ENCODE data around the gene PTGER2. TPM values are rescaled to one million over a fixed set of nuclear protein-coding genes. Genes with fewer than 3 reads are reported as not detected.

The PTGER2 gene
- total and polyA plus RNA-seq, 2 of the 13 experiments (the other 11 are each of a cell fraction or from before 2014, with no cell fraction given), result not detected

DNA sequence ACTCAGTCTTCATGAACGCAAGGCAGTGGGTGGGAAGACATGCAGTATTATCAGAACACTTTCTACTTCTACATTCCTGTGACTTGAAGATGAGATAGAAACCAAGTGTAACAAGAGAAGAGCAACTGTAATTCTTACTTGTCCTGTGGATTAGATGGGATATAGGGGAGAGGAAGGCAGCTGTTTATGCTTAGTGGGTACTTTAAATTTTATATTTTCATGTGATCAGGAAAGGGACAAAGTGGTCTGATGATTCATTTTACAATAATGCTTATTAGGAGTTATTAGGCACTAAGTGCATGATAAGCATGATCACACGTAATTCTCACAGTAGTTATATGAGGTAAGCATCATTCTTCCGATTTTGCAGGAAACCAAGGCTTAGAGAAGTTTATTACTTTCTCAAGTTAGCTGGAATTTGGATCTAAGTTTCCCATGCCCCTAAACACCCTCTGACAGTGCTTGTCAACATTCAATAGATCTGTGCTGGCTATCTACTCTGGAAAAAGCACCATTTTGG lies 52.7 kb downstream of the PTGER2 start:
- Histone ChIP-seq H3K4me1 (ENCODE audit: insufficient read depth, low read length) (0 out of 2 replicates have a peak, but pooled peaks cover 5% of the 10 kb centered on the region), H3K9me3 (ENCODE audit: low read length) (no peaks in the 10 kb centered on the region), H3K4me2 (ENCODE audit: low read depth, low read length) (no peak overlapping the region), H2AFZ (ENCODE audit: low read length) (no peak overlapping the region), H3K27ac (ENCODE audit: extremely low read length, insufficient read depth, low read length) (no peak overlapping the region), H4K20me1 (ENCODE audit: insufficient read depth, low read length) (no peaks in the 10 kb centered on the region), H3K36me3 (replicated peaks in 1 of 2; ENCODE audit: control insufficient read depth in 1 of 2, insufficient read depth in 2 of 2, low read length in 2 of 2) (no peaks in the 10 kb centered on the region), H3K27me3 (ENCODE audit: control insufficient read depth in 1 of 2, insufficient read depth in 2 of 2, low read length in 2 of 2) (peaks cover 0 to 2% of the 10 kb centered on the region in 2 experiments; a peak in 1 of 5 replicates), H3K79me2 (ENCODE audit: insufficient read depth, low read length) (no peaks in the 10 kb centered on the region), H3K4me3 (replicated peaks in 1 of 3; ENCODE audit: insufficient read depth in 1 of 3, low read depth in 2 of 3, low read length in 3 of 3) (no peak overlapping the region), H3K9ac (ENCODE audit: insufficient read depth, low read depth, low read length) (no peak overlapping the region)
- TF ChIP-seq MXD4 (CRISPR knock-in tag; IDR thresholded peaks at IDR 0.05), result no peak
- TF ChIP-seq ZNF792 (CRISPR knock-in tag; IDR thresholded peaks at IDR 0.05), result no peak
- TF ChIP-seq IRF2 (CRISPR knock-in tag; IDR thresholded peaks at IDR 0.05), result no peak
- TF ChIP-seq NFIC (IDR thresholded peaks at IDR 0.05; ENCODE audit: low read length), result no peak
- no peak for TF ChIP-seq HDAC2 (CRISPR knock-in tag; IDR thresholded peaks at IDR 0.05)
- TF ChIP-seq ZNF225 (CRISPR knock-in tag; IDR thresholded peaks at IDR 0.05), result no peak
- in situ Hi-C loops (cut with HindIII; ENCODE audit: extremely low pct_ligation_motif_present, low pct_unique_long_range_greater_than_20kb), result no loop called here
- 0% methylated on average over 3 of the region's 3 CpGs for WGBS (ENCODE audit: low lambda C conversion rate)
- intact Hi-C loops (cut with micrococcal nuclease; ENCODE audit: unreplicated experiment), result no loop called here
- CTCF ChIA-PET (ENCODE audit: low intra/inter-chr PET ratio, low total read pairs), result no interaction called here
- no TSS peak for BruUV-seq (replicated peaks)
- FAIRE-seq, result no peak
- no peak for ATAC-seq
- no peak for DNase-seq (ENCODE audit: low spot score)
- POLR2A ChIA-PET, result no interaction called here

GRCh38 chr14:52369305-52369801 lies 55.2 kb downstream of the PTGER2 start:
- FAIRE-seq (no peak), ATAC-seq (no peak), DNase-seq (ENCODE audit: low spot score) (no peak)
- peaks cover 0 to 2% of the 10 kb centered on the region in 2 experiments; a peak in 1 of 5 replicates for H3K27me3 ChIP-seq (ENCODE audit: control insufficient read depth in 1 of 2, insufficient read depth in 2 of 2, low read length in 2 of 2)
- no peak overlapping the region for H3K27ac ChIP-seq (ENCODE audit: extremely low read length, insufficient read depth, low read length)
- POLR2A ChIA-PET, result no interaction called here
- H3K9me3 ChIP-seq (ENCODE audit: low read length), result no peaks in the 10 kb centered on the region
- intact Hi-C loops (cut with micrococcal nuclease; ENCODE audit: unreplicated experiment) (no loop called here), in situ Hi-C loops (cut with HindIII; ENCODE audit: extremely low pct_ligation_motif_present, low pct_unique_long_range_greater_than_20kb) (no loop called here)
- no peak overlapping the region for H3K9ac ChIP-seq (ENCODE audit: insufficient read depth, low read depth, low read length)
- H3K4me2 ChIP-seq (ENCODE audit: low read depth, low read length), result no peak overlapping the region
- H4K20me1 ChIP-seq (ENCODE audit: insufficient read depth, low read length), result no peaks in the 10 kb centered on the region
- H3K4me1 ChIP-seq (ENCODE audit: insufficient read depth, low read length), result 0 out of 2 replicates have a peak, but pooled peaks cover 5% of the 10 kb centered on the region
- no TSS peak for BruUV-seq (replicated peaks)
- H3K4me3 ChIP-seq (replicated peaks in 1 of 3; ENCODE audit: insufficient read depth in 1 of 3, low read depth in 2 of 3, low read length in 3 of 3), result no peak overlapping the region
- 21% methylated on average over 3 of the region's 3 CpGs for WGBS (ENCODE audit: low lambda C conversion rate)
- no peaks in the 10 kb centered on the region for H3K79me2 ChIP-seq (ENCODE audit: insufficient read depth, low read length)
- CTCF ChIA-PET (ENCODE audit: low intra/inter-chr PET ratio, low total read pairs), result no interaction called here
- H3K36me3 ChIP-seq (replicated peaks in 1 of 2; ENCODE audit: control insufficient read depth in 1 of 2, insufficient read depth in 2 of 2, low read length in 2 of 2), result no peaks in the 10 kb centered on the region
- no peak overlapping the region for H2AFZ ChIP-seq (ENCODE audit: low read length)
- TF ChIP-seq ZNF83 (CRISPR knock-in tag; IDR thresholded peaks at IDR 0.05; ENCODE audit: borderline replicate concordance) (no peak), SAFB2 (CRISPR knock-in tag; IDR thresholded peaks at IDR 0.05; ENCODE audit: borderline replicate concordance, low read depth) (no peak)
- TF ChIP-seq, protein P1, sequence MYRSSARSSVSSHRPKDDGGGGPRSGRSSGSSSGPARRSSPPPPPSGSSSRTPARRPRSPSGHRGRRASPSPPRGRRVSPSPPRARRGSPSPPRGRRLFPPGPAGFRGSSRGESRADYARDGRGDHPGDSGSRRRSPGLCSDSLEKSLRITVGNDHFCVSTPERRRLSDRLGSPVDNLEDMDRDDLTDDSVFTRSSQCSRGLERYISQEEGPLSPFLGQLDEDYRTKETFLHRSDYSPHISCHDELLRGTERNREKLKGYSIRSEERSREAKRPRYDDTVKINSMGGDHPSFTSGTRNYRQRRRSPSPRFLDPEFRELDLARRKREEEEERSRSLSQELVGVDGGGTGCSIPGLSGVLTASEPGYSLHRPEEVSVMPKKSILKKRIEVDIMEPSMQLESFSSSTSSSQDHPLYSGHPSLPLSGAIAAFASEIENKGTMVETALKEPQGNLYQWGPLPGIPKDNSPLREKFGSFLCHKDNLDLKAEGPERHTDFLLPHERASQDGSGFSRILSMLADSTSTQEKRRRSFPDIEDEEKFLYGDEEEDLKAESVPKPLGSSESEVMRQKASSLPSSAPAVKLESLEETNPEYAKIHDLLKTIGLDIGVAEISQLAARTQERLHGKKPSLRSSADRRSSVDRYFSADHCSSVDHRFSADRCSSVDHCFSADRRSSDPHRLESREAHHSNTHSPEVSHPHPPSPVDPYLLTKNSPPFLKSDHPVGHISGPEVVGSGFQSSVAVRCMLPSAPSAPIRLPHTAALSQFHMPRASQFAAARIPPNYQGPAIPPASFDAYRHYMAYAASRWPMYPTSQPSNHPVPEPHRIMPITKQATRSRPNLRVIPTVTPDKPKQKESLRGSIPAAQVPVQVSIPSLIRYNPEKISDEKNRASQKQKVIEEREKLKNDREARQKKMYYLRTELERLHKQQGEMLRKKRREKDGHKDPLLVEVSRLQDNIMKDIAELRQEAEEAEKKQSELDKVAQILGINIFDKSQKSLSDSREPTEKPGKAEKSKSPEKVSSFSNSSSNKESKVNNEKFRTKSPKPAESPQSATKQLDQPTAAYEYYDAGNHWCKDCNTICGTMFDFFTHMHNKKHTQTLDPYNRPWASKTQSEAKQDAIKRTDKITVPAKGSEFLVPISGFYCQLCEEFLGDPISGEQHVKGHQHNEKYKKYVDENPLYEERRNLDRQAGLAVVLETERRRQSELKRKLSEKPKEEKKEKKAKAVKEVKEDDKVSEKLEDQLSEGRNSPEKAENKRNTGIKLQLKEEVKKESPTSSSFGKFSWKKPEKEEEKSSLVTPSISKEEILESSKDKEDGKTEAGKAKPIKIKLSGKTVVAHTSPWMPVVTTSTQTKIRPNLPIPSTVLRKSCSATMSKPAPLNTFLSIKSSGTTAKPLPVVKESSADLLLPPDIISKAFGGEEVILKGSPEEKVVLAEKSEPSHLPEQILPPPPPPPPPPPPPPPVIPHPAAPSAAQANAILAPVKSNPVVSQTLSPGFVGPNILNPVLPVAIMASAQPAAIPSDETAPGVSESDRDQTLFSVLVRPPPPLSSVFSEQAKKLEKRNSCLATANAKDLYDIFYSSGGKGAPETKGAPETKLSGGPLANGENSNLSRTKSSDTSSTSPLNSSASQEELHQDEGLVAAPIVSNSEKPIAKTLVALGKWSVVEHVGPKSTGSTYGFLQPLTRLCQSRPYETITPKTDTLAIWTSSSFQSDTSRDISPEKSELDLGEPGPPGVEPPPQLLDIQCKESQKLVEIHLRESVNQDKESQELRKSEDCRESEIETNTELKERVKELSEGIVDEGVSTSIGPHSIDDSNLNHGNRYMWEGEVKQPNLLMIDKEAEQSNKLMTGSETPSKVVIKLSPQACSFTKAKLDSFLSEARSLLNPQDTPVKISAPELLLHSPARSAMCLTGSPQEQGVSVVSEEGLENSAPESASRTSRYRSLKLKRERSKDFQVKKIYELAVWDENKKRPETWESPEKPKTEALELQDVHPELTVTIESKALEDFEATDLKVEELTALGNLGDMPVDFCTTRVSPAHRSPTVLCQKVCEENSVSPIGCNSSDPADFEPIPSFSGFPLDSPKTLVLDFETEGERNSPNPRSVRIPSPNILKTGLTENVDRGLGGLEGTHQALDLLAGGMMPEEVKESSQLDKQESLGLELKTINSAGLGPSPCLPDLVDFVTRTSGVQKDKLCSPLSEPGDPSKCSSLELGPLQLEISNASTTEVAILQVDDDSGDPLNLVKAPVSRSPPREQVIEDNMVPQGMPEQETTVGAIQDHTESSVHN (CRISPR knock-in tag; IDR thresholded peaks at IDR 0.05), result no peak
- TF ChIP-seq, protein P2, sequence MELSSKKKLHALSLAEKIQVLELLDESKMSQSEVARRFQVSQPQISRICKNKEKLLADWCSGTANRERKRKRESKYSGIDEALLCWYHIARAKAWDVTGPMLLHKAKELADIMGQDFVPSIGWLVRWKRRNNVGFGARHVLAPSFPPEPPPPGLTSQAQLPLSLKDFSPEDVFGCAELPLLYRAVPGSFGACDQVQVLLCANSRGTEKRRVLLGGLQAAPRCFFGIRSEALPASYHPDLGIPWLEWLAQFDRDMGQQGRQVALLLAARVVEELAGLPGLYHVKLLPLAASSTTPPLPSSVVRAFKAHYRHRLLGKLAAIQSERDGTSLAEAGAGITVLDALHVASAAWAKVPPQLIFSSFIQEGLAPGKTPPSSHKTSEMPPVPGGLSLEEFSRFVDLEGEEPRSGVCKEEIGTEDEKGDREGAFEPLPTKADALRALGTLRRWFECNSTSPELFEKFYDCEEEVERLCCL (CRISPR knock-in tag; IDR thresholded peaks at IDR 0.05; ENCODE audit: borderline replicate concordance), result no peak
